HCT116 (cell line): ENCODE results near the gene TBXAS1. TPM values are rescaled to one million over a fixed set of nuclear protein-coding genes. Genes with fewer than 3 reads are reported as not detected.

Source experiments
- ATAC-seq: fragments of 200-7000 bp; cut with Tn5 transposase; 2 replicates; pipeline ENCODE4 v1.9.1; 2020; ENCODE audit warnings: mild to moderate bottlenecking, moderate library complexity
- BruUV-seq: library from RNA; stranded (reverse); fragments of 400-500 nt; replicated peaks from 2 replicates; lab custom pipeline; 2021; lab: Mats Ljungman, UMichigan
- CTCF ChIA-PET: fragments of 300-600 bp; sonication (Branson Sonifier 250); formaldehyde crosslinking; loops from one replicate; lab custom pipeline; 2021; ENCODE audit warnings: antibody characterized with exemption; lab: Charles Lee
- POLR2A ChIA-PET: fragments of 300-600, 350-600 bp; sonication (Branson Sonifier 250); formaldehyde crosslinking; loops from one replicate; lab custom pipeline; 2021; ENCODE audit warnings: antibody characterized with exemption; lab: Charles Lee
- RAD21 ChIA-PET, 2 experiments: fragments of 300-600 bp; sonication (Branson Sonifier 250); formaldehyde crosslinking; loops; one replicate each; lab custom pipeline; 2023; ENCODE audit warnings: low total read pairs in 2 of 2; ENCODE audit not compliant: uncharacterized antibody in 2 of 2, unreplicated experiment in 2 of 2, low non-redundant PET in 1 of 2; lab: Charles Lee
- DNase-seq: peaks from one replicate; pipeline ENCODE4 v3.0.0-alpha.2; 2010; ENCODE audit warnings: low read depth, low spot score
- H2AFZ ChIP-seq: fragments of 200-600 bp; shearing (Covaris generic), sonication (generic); 2 replicates; pipeline ENCODE4 v1.6.1; 2017; ENCODE audit warnings: low read depth, mixed run types, mixed read lengths, antibody characterized with exemption, low read length; ENCODE audit not compliant: poor library complexity, severe bottlenecking
- H3K27ac ChIP-seq: 2 replicates; pipeline ENCODE4 v1.5.1; 2012; ENCODE audit warnings: low read depth, low read length
- H3K27me3 ChIP-seq: fragments of 200-600 bp; sonication (generic); 2 replicates; pipeline ENCODE4 v1.6.1; 2016; ENCODE audit warnings: mixed run types, low read length, mixed read lengths; ENCODE audit not compliant: insufficient read depth
- H3K36me3 ChIP-seq, 2 experiments: fragments of 200-500 bp in 1 of 2; fragments of 200-600 bp in 1 of 2; sonication (Bioruptor generic) in 1 of 2; sonication (generic) in 1 of 2; 2 replicates each; pipeline versions ENCODE4 v1.5.1 to v1.6.1; 2014 to 2016; ENCODE audit warnings: low read length in 2 of 2, inconsistent platforms in 1 of 2, mixed read lengths in 1 of 2, mixed run types in 1 of 2; ENCODE audit not compliant: insufficient read depth in 2 of 2, control insufficient read depth in 1 of 2
- H3K4me1 ChIP-seq, 2 experiments: fragments of 200-600 bp in 1 of 2; sonication (generic) in 1 of 2; 2 replicates each; pipeline versions ENCODE4 v1.5.1 to v1.6.1; 2012 to 2017; ENCODE audit warnings: low read length in 2 of 2, inconsistent platforms in 1 of 2, mild to moderate bottlenecking in 1 of 2, mixed read lengths in 1 of 2, mixed run types in 1 of 2, moderate library complexity in 1 of 2; ENCODE audit not compliant: insufficient read depth in 2 of 2, control insufficient read depth in 1 of 2
- H3K4me2 ChIP-seq: fragments of 200-600 bp; sonication (generic); 2 replicates; pipeline ENCODE4 v1.6.1; 2017; ENCODE audit warnings: mixed run types, low read length, mixed read lengths
- H3K4me3 ChIP-seq, 2 experiments: fragments of 200-600 bp in 1 of 2; sonication (generic) in 1 of 2; replicated peaks in 1 of 2; 2 replicates each; pipeline ENCODE4 v1.5.1; 2011 to 2016; ENCODE audit warnings: low read length in 2 of 2, control low read depth in 1 of 2, low read depth in 1 of 2, mild to moderate bottlenecking in 1 of 2, mixed read lengths in 1 of 2, mixed run types in 1 of 2
- H3K79me2 ChIP-seq: fragments of 200-600 bp; sonication (generic); 2 replicates; pipeline ENCODE4 v1.6.1; 2017; ENCODE audit warnings: mild to moderate bottlenecking, mixed run types, low read length, moderate library complexity, mixed read lengths; ENCODE audit not compliant: insufficient read depth
- H3K9ac ChIP-seq: fragments of 200-600 bp; sonication (generic); 2 replicates; pipeline ENCODE4 v1.6.1; 2016; ENCODE audit warnings: low read length, mixed read lengths
- H3K9me2 ChIP-seq: fragments of 200-600 bp; sonication (generic), shearing (Covaris generic); 2 replicates; pipeline ENCODE4 v1.6.1; 2017; ENCODE audit warnings: mixed run types, mild to moderate bottlenecking, moderate library complexity; ENCODE audit not compliant: insufficient read depth
- H3K9me3 ChIP-seq, 2 experiments: fragments of 200-500 bp in 1 of 2; fragments of 200-600 bp in 1 of 2; sonication (Bioruptor generic) in 1 of 2; sonication (generic) in 1 of 2; 2 replicates each; pipeline ENCODE4 v1.6.1; 2014 to 2017; ENCODE audit warnings: low read length in 2 of 2, mixed read lengths in 2 of 2, inconsistent platforms in 1 of 2, low read depth in 1 of 2, mild to moderate bottlenecking in 1 of 2, mixed run types in 1 of 2, moderate library complexity in 1 of 2; ENCODE audit not compliant: control insufficient read depth in 1 of 2, insufficient read depth in 1 of 2
- H4K20me1 ChIP-seq: fragments of 200-600 bp; sonication (generic), shearing (Covaris generic); 2 replicates; pipeline ENCODE4 v1.6.1; 2017; ENCODE audit warnings: mixed run types, mild to moderate bottlenecking, moderate library complexity; ENCODE audit not compliant: insufficient read depth
- CEBPB ChIP-seq: IDR thresholded peaks from 2 replicates; pipeline ENCODE4 v1.6.1; 2012; ENCODE audit warnings: low read depth
- EGR1 ChIP-seq: IDR thresholded peaks from 2 replicates; pipeline ENCODE4 v1.6.1; 2012; ENCODE audit warnings: low read depth
- ELF1 ChIP-seq: IDR thresholded peaks from 2 replicates; pipeline ENCODE4 v1.6.1; 2012; ENCODE audit warnings: low read depth, borderline replicate concordance
- FOSL1 ChIP-seq: IDR thresholded peaks from 2 replicates; pipeline ENCODE4 v1.6.1; 2012; ENCODE audit warnings: low read depth
- MAX ChIP-seq: IDR thresholded peaks from 2 replicates; pipeline ENCODE4 v1.6.1; 2012
- POLR2A ChIP-seq: IDR thresholded peaks from 2 replicates; pipeline ENCODE4 v1.7.0; 2011; ENCODE audit warnings: borderline replicate concordance; ENCODE audit not compliant: insufficient read depth, insufficient read length; ENCODE audit errors: extremely low read depth
- POLR2AphosphoS5 ChIP-seq: IDR thresholded peaks from 2 replicates; pipeline ENCODE4 v1.6.1; 2011; ENCODE audit warnings: mild to moderate bottlenecking, low read depth, low read length, moderate library complexity
- RAD21 ChIP-seq: IDR thresholded peaks from 2 replicates; pipeline ENCODE4 v1.6.1; 2012; ENCODE audit warnings: low read depth, mild to moderate bottlenecking
- SIN3A ChIP-seq: IDR thresholded peaks from 2 replicates; pipeline ENCODE4 v1.6.1; 2012; ENCODE audit warnings: low read depth
- SP1 ChIP-seq: IDR thresholded peaks from 2 replicates; pipeline ENCODE4 v1.6.1; 2012; ENCODE audit warnings: low read depth
- SRF ChIP-seq: IDR thresholded peaks from 2 replicates; pipeline ENCODE4 v1.6.1; 2012; ENCODE audit warnings: low read depth
- TCF7L2 ChIP-seq: IDR thresholded peaks from 2 replicates; pipeline ENCODE4 v1.7.0; 2011; ENCODE audit warnings: borderline replicate concordance, inconsistent platforms; ENCODE audit not compliant: insufficient read depth, insufficient read length; ENCODE audit errors: extremely low read depth
- ZFX ChIP-seq: fragments of 450-650 bp; IDR thresholded peaks from 2 replicates; pipeline ENCODE4 v1.6.1; 2017
- ZNF274 ChIP-seq: fragments of 200-500 bp; sonication (Bioruptor generic); IDR thresholded peaks from 2 replicates; pipeline ENCODE4 v1.6.1; 2014; ENCODE audit warnings: mild to moderate bottlenecking, low read depth, low read length, inconsistent platforms
- intact Hi-C: fragments of 100-400 bp; cut with micrococcal nuclease; formaldehyde crosslinking; loops from 2 replicates; pipeline ENCODE4 v1.10.0; 2022
- total RNA-seq: library from RNA; stranded (reverse); gene quantifications from one replicate; pipeline ENCODE4 v1.2.1, GENCODE V29; 2021; ENCODE audit not compliant: unreplicated experiment

TBXAS1 gene
- total RNA-seq, 1 experiment from 2014 or later, result 1.4 TPM

- Histone ChIP-seq H4K20me1 (no peaks in the 10 kb centered on the region), H3K9me3 (no peaks in the 10 kb centered on the region), H3K4me3 (no peak overlapping the region), H3K9me2 (no peaks in the 10 kb centered on the region), H3K4me2 (no peak overlapping the region), H3K4me1 (no peaks in the 10 kb centered on the region), H3K27me3 (no peaks in the 10 kb centered on the region), H3K9ac (no peak overlapping the region), H2AFZ (no peak overlapping the region), H3K27ac (no peak overlapping the region), H3K79me2 (no peaks in the 10 kb centered on the region), H3K36me3 (no peaks in the 10 kb centered on the region)
- RAD21 ChIA-PET, result no interaction called here
- DNase-seq (no peak), ATAC-seq (no peak)
- no TSS peak for BruUV-seq
- no peak for TF ChIP-seq EGR1
- no peak for TF ChIP-seq TCF7L2
- TF ChIP-seq ZNF274, result no peak
- no peak for TF ChIP-seq MAX
- CTCF ChIA-PET, result no interaction called here
- POLR2A ChIA-PET, result no interaction called here
- intact Hi-C loops, result no loop called here
These were observed 42.3 kb downstream of the TBXAS1 start for GRCh38 chr7:139871331-139871730.

DNA sequence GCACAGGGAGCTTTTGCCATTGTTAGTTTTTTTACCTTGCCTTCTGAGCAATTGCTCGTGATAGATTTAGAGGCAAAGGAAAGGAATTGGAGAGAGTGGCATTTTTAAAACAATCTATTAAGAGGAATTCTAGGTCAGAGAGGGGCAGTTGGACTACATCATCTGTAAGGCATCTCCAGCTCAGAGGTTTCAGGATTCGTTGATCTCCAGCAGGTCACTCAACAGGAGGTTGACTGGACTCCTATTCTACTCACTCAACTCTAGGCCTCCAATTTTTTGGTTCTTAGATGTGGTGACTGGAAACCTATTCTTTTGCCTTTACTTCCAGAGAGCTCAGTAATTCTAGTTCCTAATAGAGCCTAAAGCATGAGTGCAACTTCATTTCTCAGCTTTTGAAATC, 42.8 kb downstream of the TBXAS1 start:
- Histone ChIP-seq H3K4me1 (no peaks in the 10 kb centered on the region), H3K27me3 (no peaks in the 10 kb centered on the region), H3K36me3 (no peaks in the 10 kb centered on the region), H4K20me1 (no peaks in the 10 kb centered on the region), H3K9ac (no peak overlapping the region), H3K9me3 (no peaks in the 10 kb centered on the region), H3K9me2 (no peaks in the 10 kb centered on the region), H3K79me2 (no peaks in the 10 kb centered on the region), H3K27ac (no peak overlapping the region), H3K4me2 (no peak overlapping the region), H3K4me3 (no peak overlapping the region), H2AFZ (no peak overlapping the region)
- POLR2A ChIA-PET, result no interaction called here
- ATAC-seq (no peak), DNase-seq (no peak)
- RAD21 ChIA-PET, result no interaction called here
- intact Hi-C loops, result no loop called here
- TF ChIP-seq TCF7L2 (no peak), ZNF274 (no peak), RAD21 (no peak), ZFX (no peak), CEBPB (no peak), POLR2AphosphoS5 (no peak), SIN3A (no peak), FOSL1 (no peak), MAX (no peak), SP1 (no peak), SRF (no peak), ELF1 (no peak), POLR2A (no peak)
- BruUV-seq, result no TSS peak
- CTCF ChIA-PET, result no interaction called here
